Tibial nerve (tissue), 4 donors: Measurements from ENCODE around the gene STK16. TPM values are rescaled to one million over a fixed set of nuclear protein-coding genes. Genes with fewer than 3 reads are reported as not detected.

Source experiments
- DNase-seq, 2 donors: peaks; one replicate each; pipeline ENCODE4 v3.0.0-alpha.2; 2019; ENCODE audit warnings: low spot score in 2 of 2
- H3K27ac ChIP-seq, 4 donors: fragments of 200-600 bp; sonication (generic) in 3 of 4; one replicate each; pipeline ENCODE4 v1.5.1; 2017 to 2019; ENCODE audit warnings: mild to moderate bottlenecking in 1 of 4
- H3K27me3 ChIP-seq, 2 donors: fragments of 200-600 bp; sonication (generic) in 1 of 2; one replicate each; pipeline versions ENCODE4 v1.5.1 to v1.6.0; 2017 to 2019
- H3K36me3 ChIP-seq, 3 donors: fragments of 200-600 bp; sonication (generic); one replicate each; pipeline ENCODE4 v1.5.1; 2018 to 2019
- H3K4me1 ChIP-seq, 4 donors: fragments of 200-600 bp; sonication (generic) in 3 of 4; one replicate each; pipeline ENCODE4 v1.5.1; 2017 to 2019
- H3K4me3 ChIP-seq, 4 donors: fragments of 200-600 bp; sonication (generic) in 3 of 4; one replicate each; pipeline ENCODE4 v1.5.1; 2017 to 2019; ENCODE audit warnings: mild to moderate bottlenecking in 1 of 4, moderate library complexity in 1 of 4
- H3K9me3 ChIP-seq, 4 donors: fragments of 200-600 bp; sonication (generic) in 3 of 4; one replicate each; pipeline ENCODE4 v1.5.1; 2017 to 2019
- CTCF ChIP-seq, 5 experiments: fragments of 200-600 bp in 3 of 5; fragments of 450-650 bp in 2 of 5; sonication (generic) in 3 of 5; IDR thresholded peaks; one replicate each; pipeline ENCODE4 v1.5.1; 2016 to 2019; ENCODE audit warnings: antibody characterized with exemption in 5 of 5, mild to moderate bottlenecking in 3 of 5, moderate library complexity in 2 of 5
- EP300 ChIP-seq, 2 donors: sonication (generic); formaldehyde crosslinking; IDR thresholded peaks; one replicate each; pipeline ENCODE4 v1.6.1; 2017; ENCODE audit warnings: antibody characterized with exemption in 2 of 2, mild to moderate bottlenecking in 1 of 2
- POLR2A ChIP-seq, 2 donors: fragments of 450-650 bp; IDR thresholded peaks; one replicate each; pipeline ENCODE4 v1.6.1; 2017; ENCODE audit warnings: antibody characterized with exemption in 2 of 2, mild to moderate bottlenecking in 2 of 2, moderate library complexity in 2 of 2
- WGBS, 2 donors: methylation state at CpG; one replicate each; pipeline ENCODE4 v1.1.5; 2018; 5-methylcytosine and 5-hydroxymethylcytosine counted together
- total RNA-seq, 4 donors: library from RNA; depleted of rRNA; stranded (reverse); fragments of >200 nt; gene quantifications; one replicate each; pipeline ENCODE4 v1.1.0, GENCODE V29; 2016

Gene STK16
- total RNA-seq, 4 donors from 2014 or later, result 9.6 to 17.7 (median 15.3) TPM

- H3K36me3 ChIP-seq, result peaks cover 0 to 37% (median 0%) of the 10 kb centered on the region in 3 donors
- TF ChIP-seq POLR2A (IDR thresholded peaks at IDR 0.05) (no peak), EP300 (IDR thresholded peaks at IDR 0.05) (peak in 1 of 2 donors; percentile 7), CTCF (IDR thresholded peaks at IDR 0.05) (no peak)
- H3K9me3 ChIP-seq, result no peaks in the 10 kb centered on the region
- peak in 1 of 2 donors; percentile 5 for DNase-seq
- WGBS, 2 donors, result 41 to 47% methylated on average over 28 of the region's 28 CpGs
- H3K4me1 ChIP-seq, result peaks cover 0 to 25% (median 12%) of the 10 kb centered on the region in 4 donors
- H3K27me3 ChIP-seq, result no peaks in the 10 kb centered on the region
- H3K4me3 ChIP-seq, result peak overlapping the region in 1 of 4 donors; percentile 28
- peak overlapping the region in 1 of 4 donors; percentile 6 for H3K27ac ChIP-seq
Measured at GRCh38 chr2:219243291-219243761, 2.0 kb upstream of the STK16 start.

- no peaks in the 10 kb centered on the region for H3K9me3 ChIP-seq
- TF ChIP-seq EP300 (IDR thresholded peaks at IDR 0.05) (no peak), POLR2A (IDR thresholded peaks at IDR 0.05) (no peak), CTCF (IDR thresholded peaks at IDR 0.05) (no peak)
- DNase-seq, result no peak
- 46% methylated on average over 6 of the region's 6 CpGs for WGBS, 2 donors
- H3K27ac ChIP-seq, result peak overlapping the region; percentile 93 to 97 (median 94)
- H3K27me3 ChIP-seq, result no peaks in the 10 kb centered on the region
- H3K36me3 ChIP-seq, result peaks cover 0 to 32% (median 0%) of the 10 kb centered on the region in 3 donors
- H3K4me1 ChIP-seq, result peaks cover 0 to 38% (median 22%) of the 10 kb centered on the region in 4 donors
- peak overlapping the region; percentile 76 to 94 (median 80) for H3K4me3 ChIP-seq
Measured at GRCh38 chr2:219244789-219245147, 511 bp upstream of the STK16 start.

- DNase-seq, result no peak
- TF ChIP-seq POLR2A (IDR thresholded peaks at IDR 0.05), result no peak
- no peak for TF ChIP-seq CTCF (IDR thresholded peaks at IDR 0.05)
- H3K27me3 ChIP-seq, result no peaks in the 10 kb centered on the region
- peaks cover 0 to 49% (median 30%) of the 10 kb centered on the region in 4 donors for H3K4me1 ChIP-seq
- WGBS, 2 donors, result 15 to 16% methylated on average over 9 to 10 of the region's 10 CpGs
- no peaks in the 10 kb centered on the region for H3K9me3 ChIP-seq
- H3K27ac ChIP-seq, result peak overlapping the region; percentile 93 to 97 (median 94)
- H3K4me3 ChIP-seq, result peak overlapping the region; percentile 76 to 94 (median 80)
- H3K36me3 ChIP-seq, result peaks cover 0 to 33% (median 0%) of the 10 kb centered on the region in 3 donors
Measured at GRCh38 chr2:219245899-219246230, 586 bp downstream of the STK16 start.

GRCh38 chr2:219246559-219246958 is 1.3 kb downstream of the STK16 start:
- Histone ChIP-seq H3K9me3 (no peaks in the 10 kb centered on the region), H3K36me3 (peaks cover 0 to 33% (median 0%) of the 10 kb centered on the region in 3 donors), H3K27ac (peak overlapping the region in 2 of 4 donors; percentile 67 to 94), H3K4me1 (peaks cover 0 to 50% (median 30%) of the 10 kb centered on the region in 4 donors), H3K27me3 (no peaks in the 10 kb centered on the region), H3K4me3 (no peak overlapping the region)
- DNase-seq, result no peak
- TF ChIP-seq POLR2A (IDR thresholded peaks at IDR 0.05), result no peak
- no peak for TF ChIP-seq EP300 (IDR thresholded peaks at IDR 0.05)
- TF ChIP-seq CTCF (IDR thresholded peaks at IDR 0.05), result no peak
- WGBS, 2 donors, result 89 to 93% methylated on average over 10 of the region's 10 CpGs

- TF ChIP-seq CTCF (IDR thresholded peaks at IDR 0.05) (no peak), POLR2A (IDR thresholded peaks at IDR 0.05) (no peak), EP300 (IDR thresholded peaks at IDR 0.05) (no peak)
- peak overlapping the region in 3 of 4 donors; percentile 80 to 84 (median 84) for H3K27ac ChIP-seq
- H3K27me3 ChIP-seq, result no peaks in the 10 kb centered on the region
- H3K9me3 ChIP-seq, result no peaks in the 10 kb centered on the region
- no peak overlapping the region for H3K4me3 ChIP-seq
- 85 to 89% methylated on average over 17 of the region's 17 CpGs for WGBS, 2 donors
- no peak for DNase-seq
- peaks cover 0 to 61% (median 33%) of the 10 kb centered on the region in 4 donors for H3K4me1 ChIP-seq
- peaks cover 0 to 33% (median 0%) of the 10 kb centered on the region in 3 donors for H3K36me3 ChIP-seq
Measured at GRCh38 chr2:219247678-219248642, 2.7 kb downstream of the STK16 start.
